ENCODE measurements around the gene C4orf51.

- TF ChIP-seq EP300 (IDR thresholded peaks at IDR 0.05; ENCODE audit: borderline replicate concordance) (no peak), NFIC (IDR thresholded peaks at IDR 0.05) (no peak), YY1 (IDR thresholded peaks at IDR 0.05; ENCODE audit: low read depth) (no peak), EGR1 (IDR thresholded peaks at IDR 0.05) (no peak), RAD21 (IDR thresholded peaks at IDR 0.05; ENCODE audit: low read depth) (no peak), USF1 (IDR thresholded peaks at IDR 0.05) (no peak), TAF1 (IDR thresholded peaks at IDR 0.05; ENCODE audit: low read depth) (no peak), MAX (IDR thresholded peaks at IDR 0.05) (no peak), FOXM1 (IDR thresholded peaks at IDR 0.05; ENCODE audit: borderline replicate concordance, low read depth) (no peak), CEBPB (IDR thresholded peaks at IDR 0.05) (no peak)
- TF ChIP-seq, protein P1, sequence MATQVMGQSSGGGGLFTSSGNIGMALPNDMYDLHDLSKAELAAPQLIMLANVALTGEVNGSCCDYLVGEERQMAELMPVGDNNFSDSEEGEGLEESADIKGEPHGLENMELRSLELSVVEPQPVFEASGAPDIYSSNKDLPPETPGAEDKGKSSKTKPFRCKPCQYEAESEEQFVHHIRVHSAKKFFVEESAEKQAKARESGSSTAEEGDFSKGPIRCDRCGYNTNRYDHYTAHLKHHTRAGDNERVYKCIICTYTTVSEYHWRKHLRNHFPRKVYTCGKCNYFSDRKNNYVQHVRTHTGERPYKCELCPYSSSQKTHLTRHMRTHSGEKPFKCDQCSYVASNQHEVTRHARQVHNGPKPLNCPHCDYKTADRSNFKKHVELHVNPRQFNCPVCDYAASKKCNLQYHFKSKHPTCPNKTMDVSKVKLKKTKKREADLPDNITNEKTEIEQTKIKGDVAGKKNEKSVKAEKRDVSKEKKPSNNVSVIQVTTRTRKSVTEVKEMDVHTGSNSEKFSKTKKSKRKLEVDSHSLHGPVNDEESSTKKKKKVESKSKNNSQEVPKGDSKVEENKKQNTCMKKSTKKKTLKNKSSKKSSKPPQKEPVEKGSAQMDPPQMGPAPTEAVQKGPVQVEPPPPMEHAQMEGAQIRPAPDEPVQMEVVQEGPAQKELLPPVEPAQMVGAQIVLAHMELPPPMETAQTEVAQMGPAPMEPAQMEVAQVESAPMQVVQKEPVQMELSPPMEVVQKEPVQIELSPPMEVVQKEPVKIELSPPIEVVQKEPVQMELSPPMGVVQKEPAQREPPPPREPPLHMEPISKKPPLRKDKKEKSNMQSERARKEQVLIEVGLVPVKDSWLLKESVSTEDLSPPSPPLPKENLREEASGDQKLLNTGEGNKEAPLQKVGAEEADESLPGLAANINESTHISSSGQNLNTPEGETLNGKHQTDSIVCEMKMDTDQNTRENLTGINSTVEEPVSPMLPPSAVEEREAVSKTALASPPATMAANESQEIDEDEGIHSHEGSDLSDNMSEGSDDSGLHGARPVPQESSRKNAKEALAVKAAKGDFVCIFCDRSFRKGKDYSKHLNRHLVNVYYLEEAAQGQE (IDR thresholded peaks at IDR 0.05; ENCODE audit: low read depth), result no peak
Observed at GRCh38 chr4:145772347-145772746, 92.4 kb downstream of the C4orf51 start.

All from Ishikawa (cell line).